Measurements from ENCODE around the gene TMC5. TPM values are rescaled to one million over a fixed set of nuclear protein-coding genes. Genes with fewer than 3 reads are reported as not detected.

TMC5 gene
- total and polyA plus RNA-seq, 2 of the 13 experiments (the other 11 are each of a cell fraction or from before 2014, with no cell fraction given), result 0.09 to 0.41 TPM

- TF ChIP-seq ZNF652 (CRISPR knock-in tag; IDR thresholded peaks at IDR 0.05; ENCODE audit: borderline replicate concordance, low read depth) (no peak), ATF6 (CRISPR knock-in tag; conservative IDR thresholded peaks at IDR 0.05) (no peak), MTA1 (CRISPR knock-in tag; IDR thresholded peaks at IDR 0.05; ENCODE audit: borderline replicate concordance) (no peak)
These were observed 103.2 kb downstream of the TMC5 start (continued) for GRCh38 chr16:19520861-19521331.

- peak within 1 kb of the TSS; percentile 64 for H3K27ac ChIP-seq (ENCODE audit: extremely low read length, insufficient read depth, low read length)
- H3K36me3 ChIP-seq (replicated peaks in 1 of 2; ENCODE audit: control insufficient read depth in 1 of 2, insufficient read depth in 2 of 2, low read length in 2 of 2), result peaks cover 4 to 8% of the 10 kb centered on the region in 2 experiments; a peak in 3 of 5 replicates
- peaks cover 64% of the 10 kb centered on the region for H3K4me1 ChIP-seq (ENCODE audit: insufficient read depth, low read length)
- WGBS (ENCODE audit: low lambda C conversion rate), result under 1% methylated on average over 50 of the region's 62 CpGs
- intact Hi-C loops (cut with micrococcal nuclease; ENCODE audit: unreplicated experiment), result loop anchor here (2.0 to 10.0 kb wide), 2 partner anchors 33 to 727 kb away; partner anchors contain the start of genes RPS15A and VPS35L
- no TSS peak for BruUV-seq (replicated peaks)
- H3K27me3 ChIP-seq (ENCODE audit: control insufficient read depth in 1 of 2, insufficient read depth in 2 of 2, low read length in 2 of 2), result no peaks in the 10 kb centered on the region; a peak in 1 of 5 replicates
- POLR2A ChIA-PET, result interaction anchor here (0.8 to 0.9 kb wide), 2 partner anchors 20 to 427 kb away, joined by 3 read pairs; no protein-coding TSS in a partner anchor
- FAIRE-seq (peak; percentile 55), DNase-seq (ENCODE audit: low spot score) (peak; percentile 93), ATAC-seq (peak; percentile 86)
- peaks cover 46% of the 10 kb centered on the region for H3K79me2 ChIP-seq (ENCODE audit: insufficient read depth, low read length)
- peak within 1 kb of the TSS; percentile 94 to 100 (median 95) for H3K4me3 ChIP-seq (replicated peaks in 1 of 3; ENCODE audit: insufficient read depth in 1 of 3, low read depth in 2 of 3, low read length in 3 of 3)
- H3K4me2 ChIP-seq (ENCODE audit: low read depth, low read length), result peak within 1 kb of the TSS; percentile 90
- CTCF ChIA-PET (ENCODE audit: low intra/inter-chr PET ratio, low total read pairs), result no interaction called here
- no peaks in the 10 kb centered on the region for H3K9me3 ChIP-seq (ENCODE audit: low read length)
- H3K9ac ChIP-seq (ENCODE audit: insufficient read depth, low read depth, low read length), result peak within 1 kb of the TSS; percentile 84
- H2AFZ ChIP-seq (ENCODE audit: low read length), result peak within 1 kb of the TSS; percentile 62
- in situ Hi-C loops (cut with HindIII; ENCODE audit: extremely low pct_ligation_motif_present, low pct_unique_long_range_greater_than_20kb), result no loop called here
- no peaks in the 10 kb centered on the region for H4K20me1 ChIP-seq (ENCODE audit: insufficient read depth, low read length)
- TF ChIP-seq TRIM22 (IDR thresholded peaks at IDR 0.05) (no peak), ZNF280B (CRISPR knock-in tag; IDR thresholded peaks at IDR 0.05; ENCODE audit: borderline replicate concordance) (peak; percentile 83; the same call in 1 of the 2 replicates), TOE1 (CRISPR knock-in tag; IDR thresholded peaks at IDR 0.05) (no peak; the same call in 1 of the 2 replicates), DZIP1 (CRISPR knock-in tag; IDR thresholded peaks at IDR 0.05) (peak; percentile 85; the same call in 1 of the 2 replicates), ZNF816 (CRISPR knock-in tag; IDR thresholded peaks at IDR 0.05; ENCODE audit: borderline replicate concordance) (peak; percentile 93), SUZ12 (IDR thresholded peaks at IDR 0.05; ENCODE audit: low read depth, low read length) (no peak), HHEX (CRISPR knock-in tag; IDR thresholded peaks at IDR 0.05) (no peak), GPN1 (CRISPR knock-in tag; IDR thresholded peaks at IDR 0.05; ENCODE audit: borderline replicate concordance) (0 out of 2 replicates have a peak, but pooled peaks have one; percentile 57), REXO4 (CRISPR knock-in tag; IDR thresholded peaks at IDR 0.05; ENCODE audit: borderline replicate concordance) (no peak), ZNF333 (CRISPR knock-in tag; IDR thresholded peaks at IDR 0.05; ENCODE audit: borderline replicate concordance) (peak; percentile 77; the same call in 1 of the 2 replicates)
These were observed 104.1 kb downstream of the TMC5 start, which contains the start of gene GDE1 for GRCh38 chr16:19521471-19522396. Gene GDE1 (minus strand): TSS chr16:19522098. CDS start chr16:19521964, 134 bp downstream.
